ENCODE measurements around the gene MEIS1. TPM values are rescaled to one million over a fixed set of nuclear protein-coding genes. Genes with fewer than 3 reads are reported as not detected.
"Not testable (repeated sequence)": the region's sequence is repeated elsewhere in the genome, so short reads cannot be mapped to it uniquely, and the experiment has no call there.

Gene MEIS1
- total RNA-seq = 10 to 100 TPM in 3 of 4 donors, 1 to 10 TPM in 1; 9.2 to 22.6 (median 18.8) TPM

DNA sequence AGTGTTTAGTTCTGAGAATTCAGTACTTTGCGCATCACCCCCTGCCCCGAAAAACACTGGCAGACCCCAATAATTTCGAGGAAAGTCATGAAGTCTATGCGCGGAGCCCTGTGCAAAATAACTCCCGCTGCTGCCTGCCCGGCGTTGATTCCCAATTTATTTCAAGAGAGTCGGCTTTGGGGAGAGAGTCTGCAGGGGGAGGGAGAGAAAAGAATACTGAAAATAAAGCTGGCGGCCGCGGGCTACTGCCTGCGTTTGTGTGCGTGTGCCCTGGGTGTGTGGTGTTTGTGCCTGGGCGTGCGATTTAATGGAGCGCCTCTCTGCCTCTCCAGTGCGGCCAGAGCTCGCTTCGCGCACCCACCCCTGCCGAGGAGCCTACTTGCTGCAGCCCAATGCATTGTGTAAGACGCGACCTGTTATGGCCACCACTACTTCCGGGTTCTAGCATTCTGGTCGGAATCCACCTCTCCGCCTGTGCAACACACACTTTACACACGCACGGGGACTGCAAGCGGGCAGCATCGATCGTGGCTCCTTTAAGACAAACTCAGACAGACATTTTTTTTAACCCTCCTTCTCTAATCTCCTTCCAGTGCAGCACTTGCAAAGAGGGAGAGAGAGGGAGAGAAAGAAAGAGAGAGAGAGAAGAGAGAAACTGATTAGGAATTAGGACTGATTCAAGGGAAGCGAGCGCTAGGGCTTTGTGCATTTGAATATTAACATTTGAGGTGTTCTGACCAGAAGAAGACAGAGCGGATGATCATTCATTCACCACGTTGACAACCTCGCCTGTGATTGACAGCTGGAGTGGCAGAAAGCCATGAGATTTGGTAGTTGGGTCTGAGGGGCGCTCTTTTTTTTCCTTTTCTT, at the start of gene MEIS1:
MEIS1 (plus strand) TSS at position 447 of the 870 bp plus-strand sequence. CDS start 732 bp downstream, outside the sequence.
- TF ChIP-seq, protein P1, sequence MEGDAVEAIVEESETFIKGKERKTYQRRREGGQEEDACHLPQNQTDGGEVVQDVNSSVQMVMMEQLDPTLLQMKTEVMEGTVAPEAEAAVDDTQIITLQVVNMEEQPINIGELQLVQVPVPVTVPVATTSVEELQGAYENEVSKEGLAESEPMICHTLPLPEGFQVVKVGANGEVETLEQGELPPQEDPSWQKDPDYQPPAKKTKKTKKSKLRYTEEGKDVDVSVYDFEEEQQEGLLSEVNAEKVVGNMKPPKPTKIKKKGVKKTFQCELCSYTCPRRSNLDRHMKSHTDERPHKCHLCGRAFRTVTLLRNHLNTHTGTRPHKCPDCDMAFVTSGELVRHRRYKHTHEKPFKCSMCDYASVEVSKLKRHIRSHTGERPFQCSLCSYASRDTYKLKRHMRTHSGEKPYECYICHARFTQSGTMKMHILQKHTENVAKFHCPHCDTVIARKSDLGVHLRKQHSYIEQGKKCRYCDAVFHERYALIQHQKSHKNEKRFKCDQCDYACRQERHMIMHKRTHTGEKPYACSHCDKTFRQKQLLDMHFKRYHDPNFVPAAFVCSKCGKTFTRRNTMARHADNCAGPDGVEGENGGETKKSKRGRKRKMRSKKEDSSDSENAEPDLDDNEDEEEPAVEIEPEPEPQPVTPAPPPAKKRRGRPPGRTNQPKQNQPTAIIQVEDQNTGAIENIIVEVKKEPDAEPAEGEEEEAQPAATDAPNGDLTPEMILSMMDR (IDR thresholded peaks at IDR 0.05) = peak in 1 of 3 donors; percentile 33
- TF ChIP-seq POLR2A (IDR thresholded peaks at IDR 0.05) = peak in 1 of 2 donors; percentile 42
- peak; percentile 94 to 97 for DNase-seq (ENCODE audit: low spot score in 2 of 2)
- intact Hi-C loops (cut with DNase I; ENCODE audit: low total_unique reads) = loop anchor here (5.0 kb wide), 1 partner anchor 142 kb away; no protein-coding TSS in a partner anchor
- 1% methylated on average over 36 to 38 of the region's 38 CpGs for WGBS, 2 donors
- peak within 1 kb of the TSS; percentile 30 for H3K4me3 ChIP-seq (ENCODE audit: low read depth, poor library complexity, severe bottlenecking)

DNA sequence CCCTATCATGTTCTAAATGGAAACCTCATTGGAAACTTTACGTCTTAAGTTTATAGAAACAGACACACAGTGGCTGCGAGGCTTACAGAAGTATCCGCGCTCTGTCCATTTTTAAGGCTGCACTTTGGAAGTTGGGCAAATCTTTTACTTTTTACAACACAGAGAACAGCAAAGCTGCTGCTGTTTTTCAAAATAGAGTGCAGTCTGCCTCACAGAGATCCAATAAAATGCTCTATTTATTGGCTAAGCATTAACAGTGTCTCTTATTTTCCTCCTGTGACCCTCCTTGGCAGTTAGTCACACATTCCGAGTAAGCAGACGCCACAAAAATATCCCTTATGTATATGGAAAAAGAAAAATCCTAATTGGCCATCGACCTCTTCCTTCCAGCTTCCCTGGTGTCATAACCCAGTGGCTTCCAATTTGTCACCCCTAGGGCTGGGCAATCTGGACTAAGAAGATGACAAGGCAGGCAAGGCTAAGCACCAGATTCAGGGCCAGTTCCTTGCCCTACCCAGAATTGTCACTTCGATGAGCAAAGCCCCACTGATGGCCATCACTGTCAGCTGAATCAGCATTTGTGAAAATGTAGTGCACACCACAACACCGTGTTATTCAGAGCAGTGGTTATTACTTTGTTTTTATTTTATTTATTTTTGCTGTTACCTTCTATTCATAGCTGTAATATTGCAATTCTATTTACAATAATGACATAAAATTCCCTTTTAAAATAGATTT, 47.7 kb upstream of the MEIS1 start:
- WGBS, 2 donors = 61 to 63% methylated on average over 9 of the region's 9 CpGs

DNA sequence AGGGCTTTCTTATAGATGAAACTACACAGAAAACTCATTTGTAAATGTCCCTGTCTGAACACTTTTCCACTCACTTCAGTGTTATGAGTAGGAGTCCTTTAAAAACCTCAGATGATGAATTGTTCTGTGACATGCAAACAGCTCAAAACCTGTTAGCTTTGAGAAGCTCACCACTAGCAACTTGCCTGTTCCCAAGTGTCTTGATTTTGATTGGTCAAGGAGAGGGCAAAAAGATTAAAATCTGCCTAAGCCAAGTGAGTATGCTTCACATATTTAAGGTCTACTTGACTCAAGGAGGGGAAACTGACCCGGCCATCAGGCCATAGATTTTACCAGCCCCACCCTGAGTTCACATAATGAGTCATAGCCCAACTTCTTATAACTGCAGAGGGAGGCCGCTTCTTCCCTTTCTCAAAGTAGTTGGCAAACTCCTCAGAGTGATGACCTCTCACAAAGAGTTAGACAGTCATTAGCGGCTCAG, 45.2 kb upstream of the MEIS1 start:
- H3K4me3 ChIP-seq (ENCODE audit: low read depth, poor library complexity, severe bottlenecking) = no peak overlapping the region
- TF ChIP-seq, protein P1 (IDR thresholded peaks at IDR 0.05) = no peak
- no peak for TF ChIP-seq POLR2A (IDR thresholded peaks at IDR 0.05)
- DNase-seq (ENCODE audit: low spot score in 2 of 2) = peak in 1 of 2 donors; percentile 15
- WGBS, 2 donors = 68 to 70% methylated on average over 3 of the region's 3 CpGs
- intact Hi-C loops (cut with DNase I; ENCODE audit: low total_unique reads) = no loop called here

More for the DNA sequence above, 47.7 kb upstream of the MEIS1 start:
- no peak for DNase-seq (ENCODE audit: low spot score in 2 of 2)
- intact Hi-C loops (cut with DNase I; ENCODE audit: low total_unique reads) = no loop called here
- H3K4me3 ChIP-seq (ENCODE audit: low read depth, poor library complexity, severe bottlenecking) = no peak overlapping the region
- TF ChIP-seq, protein P1 (IDR thresholded peaks at IDR 0.05) = no peak
- TF ChIP-seq POLR2A (IDR thresholded peaks at IDR 0.05) = no peak

DNA sequence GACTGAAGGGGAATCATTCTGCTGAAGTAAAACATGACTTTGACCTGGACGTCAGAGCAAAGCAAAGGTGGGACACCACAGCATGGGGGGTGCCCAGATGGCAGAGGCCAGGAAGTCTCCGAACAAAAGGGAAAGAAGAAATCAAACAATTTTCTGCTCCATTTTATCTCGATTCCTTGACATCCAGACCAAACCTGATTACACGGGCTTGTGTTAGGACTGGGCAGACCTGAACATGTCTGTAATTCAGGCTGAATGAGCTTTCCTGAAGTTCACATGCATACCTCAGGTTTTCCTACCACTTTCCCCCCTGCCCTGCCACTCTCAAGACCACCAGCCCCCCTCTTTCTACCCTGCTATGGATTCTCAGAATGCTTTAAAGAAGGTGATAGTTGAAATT, 44.8 kb upstream of the MEIS1 start:
- TF ChIP-seq, protein P1 (IDR thresholded peaks at IDR 0.05) = no peak
- TF ChIP-seq POLR2A (IDR thresholded peaks at IDR 0.05) = no peak
- H3K4me3 ChIP-seq (ENCODE audit: low read depth, poor library complexity, severe bottlenecking) = no peak overlapping the region
- intact Hi-C loops (cut with DNase I; ENCODE audit: low total_unique reads) = no loop called here
- WGBS, 2 donors = 71 to 75% methylated on average over 4 of the region's 4 CpGs
- DNase-seq (ENCODE audit: low spot score in 2 of 2) = no peak

DNA sequence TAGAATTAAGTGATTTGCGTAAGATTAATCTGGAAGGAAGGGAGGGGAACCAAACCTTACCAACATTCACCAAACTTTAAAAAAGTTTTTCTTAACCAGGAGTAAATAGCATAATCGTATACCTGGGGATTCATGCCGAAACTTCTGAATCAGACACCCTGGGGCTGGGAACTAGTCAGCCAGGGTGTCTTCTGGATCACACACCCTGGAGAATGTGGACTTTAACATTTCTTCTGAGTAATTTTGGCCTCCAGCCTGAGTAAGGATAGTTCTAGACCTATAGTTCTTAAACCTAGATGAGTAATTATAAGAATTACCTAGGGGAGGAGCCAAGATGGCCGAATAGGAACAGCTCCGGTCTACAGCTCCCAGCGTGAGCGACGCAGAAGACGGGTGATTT, 44.1 kb upstream of the MEIS1 start:
- intact Hi-C loops (cut with DNase I; ENCODE audit: low total_unique reads) = no loop called here
- TF ChIP-seq POLR2A (IDR thresholded peaks at IDR 0.05) = no peak
- TF ChIP-seq, protein P1 (IDR thresholded peaks at IDR 0.05) = no peak
- no peak overlapping the region for H3K4me3 ChIP-seq (ENCODE audit: low read depth, poor library complexity, severe bottlenecking)
- peak in 1 of 2 donors; percentile 18 for DNase-seq (ENCODE audit: low spot score in 2 of 2)
- WGBS, 2 donors = 60 to 64% methylated on average over 9 of the region's 9 CpGs

DNA sequence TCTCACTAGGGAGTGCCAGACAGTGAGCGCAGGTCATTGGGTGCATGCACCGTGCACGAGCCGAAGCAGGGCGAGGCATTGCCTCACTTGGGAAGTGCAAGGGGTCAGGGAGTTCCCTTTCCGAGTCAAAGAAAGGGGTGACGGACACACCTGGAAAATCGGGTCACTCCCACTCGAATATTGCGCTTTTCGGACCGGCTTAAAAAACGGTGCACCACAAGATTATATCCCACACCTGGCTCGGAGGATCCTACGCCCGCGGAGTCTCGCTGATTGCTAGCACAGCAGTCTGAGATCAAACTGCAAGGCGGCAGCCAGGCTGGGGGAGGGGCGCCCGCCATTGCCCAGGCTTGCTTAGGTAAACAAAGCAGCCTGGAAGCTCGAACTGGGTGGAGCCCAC, 43.7 kb upstream of the MEIS1 start:
- not testable (repeated sequence) for H3K4me3 ChIP-seq (ENCODE audit: low read depth, poor library complexity, severe bottlenecking)

More for the DNA sequence above, 43.7 kb upstream of the MEIS1 start:
- DNase-seq (ENCODE audit: low spot score in 2 of 2); intact Hi-C loops (cut with DNase I; ENCODE audit: low total_unique reads): not testable (repeated sequence)
- WGBS, 2 donors = 55 to 63% methylated on average over 20 to 22 of the region's 22 CpGs

Measured in lower leg skin (tissue), 4 donors.